GM04503 (cell line): ENCODE results near the gene OLFM3.

Experiments
- DNase-seq: peaks from one replicate; pipeline ENCODE4 v3.0.0-alpha.2; 2012; ENCODE audit warnings: low read depth

The OLFM3 gene

DNA sequence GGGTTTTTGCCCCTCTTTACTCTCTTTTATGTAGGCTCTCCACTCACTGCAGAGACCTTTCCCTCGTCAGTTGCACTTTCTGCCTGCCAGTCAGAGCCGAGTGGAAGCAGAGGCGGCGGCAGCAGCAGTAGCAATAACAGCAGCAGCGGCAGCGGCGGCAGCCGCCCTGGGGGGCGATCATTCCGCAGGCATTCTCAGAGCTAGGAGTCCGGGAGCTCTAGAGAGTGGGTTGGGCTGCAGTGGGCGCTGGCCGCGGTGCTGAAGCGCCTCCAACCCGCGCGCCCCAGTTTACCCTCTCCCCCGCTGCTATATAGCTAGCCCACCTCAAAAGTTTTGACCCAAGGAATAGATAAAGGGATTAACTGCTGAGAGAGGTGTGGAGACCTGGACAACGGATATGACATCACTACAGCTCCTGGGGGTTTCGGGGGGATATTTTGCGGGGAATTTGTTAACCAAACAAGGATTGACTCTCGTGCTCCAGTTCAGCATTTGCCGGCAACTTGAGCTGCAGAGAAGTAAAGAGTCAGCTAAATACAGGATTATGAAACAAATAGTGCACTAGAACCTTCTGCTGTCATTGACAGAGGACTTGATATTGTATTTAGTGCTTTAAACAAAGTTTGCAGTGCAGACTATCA, at the start of gene OLFM3:
TSS of gene OLFM3 (minus strand) at position 102 of the 641 bp plus-strand sequence.
- DNase-seq: no peak

DNA sequence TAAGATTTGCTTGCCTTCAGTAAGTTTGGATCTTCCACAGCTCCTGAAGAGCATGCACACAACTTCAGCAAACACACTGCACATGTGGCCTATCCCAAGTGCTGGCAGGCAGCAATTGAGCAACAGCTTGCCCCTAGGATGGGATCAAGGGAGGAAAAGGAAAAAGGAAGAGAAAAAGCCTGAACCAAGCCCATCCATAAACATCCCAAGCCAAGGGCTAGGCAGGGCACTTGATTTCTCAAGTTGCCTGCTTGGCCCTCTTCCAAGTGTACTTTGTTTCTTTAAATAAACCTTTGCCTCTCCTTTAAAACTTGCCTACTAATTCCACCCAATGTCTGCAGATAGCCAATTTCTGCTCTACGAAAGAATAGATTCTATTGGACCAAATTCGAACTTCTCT, 49.0 kb upstream of the OLFM3 start:
- DNase-seq: no peak

DNA sequence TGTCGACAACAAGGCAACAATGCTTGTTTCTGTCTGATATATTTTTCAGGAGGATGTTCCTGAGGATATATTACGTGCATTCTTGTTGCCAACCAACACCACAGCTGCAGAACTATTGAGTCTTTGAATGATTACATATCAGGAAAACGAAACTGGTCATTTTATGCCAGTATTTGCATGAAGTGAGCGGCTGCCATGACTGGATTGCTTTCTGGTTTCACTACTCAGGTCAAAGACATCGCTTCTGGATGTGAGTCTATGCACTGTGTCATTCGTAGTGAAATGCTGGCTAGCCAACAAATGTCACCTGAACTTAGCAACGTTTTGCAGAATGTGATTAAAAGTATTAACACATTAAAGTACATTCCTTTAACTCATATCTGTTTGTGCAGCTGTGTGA, 35.8 kb upstream of the OLFM3 start:
- DNase-seq: no peak

DNA sequence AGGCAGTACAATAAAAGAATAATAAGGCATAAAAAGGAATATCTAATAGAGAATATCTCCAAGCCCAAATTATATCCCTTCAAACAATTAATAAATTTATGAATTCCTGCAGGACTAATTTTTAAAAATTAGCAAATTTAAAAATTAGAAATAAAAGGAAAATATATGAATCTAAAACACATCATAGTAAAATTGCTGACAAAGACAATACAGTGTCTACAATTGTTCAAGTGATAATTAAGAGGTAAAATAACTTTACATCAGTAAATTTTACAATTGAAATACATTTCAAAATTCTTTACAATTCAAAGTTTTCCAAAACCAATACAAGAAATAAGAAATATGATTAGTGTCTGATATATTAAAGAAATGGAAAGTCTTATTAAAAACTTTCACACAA, 22.8 kb upstream of the OLFM3 start:
- no peak for DNase-seq

DNA sequence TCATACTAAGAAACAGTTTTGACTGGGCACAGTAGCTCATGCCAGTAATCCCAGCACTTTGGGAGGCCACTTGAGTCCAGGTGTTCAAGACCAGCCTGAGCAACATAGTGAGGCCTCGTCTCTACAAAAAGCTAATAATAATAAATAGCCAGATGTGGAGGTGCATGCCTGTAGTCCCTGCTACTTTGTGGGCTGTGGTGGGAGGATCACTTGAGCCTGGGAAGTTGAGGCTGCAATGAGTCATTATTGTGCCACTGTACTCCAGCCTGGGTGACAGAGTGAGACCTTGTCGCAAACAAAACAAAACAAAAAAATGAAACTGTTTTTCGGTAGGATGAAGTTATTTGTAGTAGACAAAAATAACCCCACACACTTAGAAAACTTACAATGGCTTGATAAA, 19.0 kb upstream of the OLFM3 start:
- no peak for DNase-seq

DNA sequence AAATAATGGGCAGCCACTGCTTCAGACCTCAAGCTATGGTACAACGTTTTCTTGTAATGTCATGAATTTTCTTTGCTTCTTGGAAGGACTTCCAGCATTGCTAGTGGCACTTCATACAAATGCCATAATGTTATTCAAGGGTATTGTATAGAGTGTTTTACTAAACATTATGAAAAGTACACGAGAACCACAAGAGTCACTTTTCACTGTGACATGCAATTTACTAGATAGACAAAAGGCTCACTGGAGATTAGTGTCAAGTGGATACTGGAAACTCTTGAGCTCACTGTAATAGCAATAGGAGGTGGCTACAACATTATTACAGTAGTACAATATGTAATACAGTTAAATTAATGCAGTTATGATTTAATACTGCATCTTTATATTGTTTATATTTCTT, 5.3 kb upstream of the OLFM3 start:
- no peak for DNase-seq

DNA sequence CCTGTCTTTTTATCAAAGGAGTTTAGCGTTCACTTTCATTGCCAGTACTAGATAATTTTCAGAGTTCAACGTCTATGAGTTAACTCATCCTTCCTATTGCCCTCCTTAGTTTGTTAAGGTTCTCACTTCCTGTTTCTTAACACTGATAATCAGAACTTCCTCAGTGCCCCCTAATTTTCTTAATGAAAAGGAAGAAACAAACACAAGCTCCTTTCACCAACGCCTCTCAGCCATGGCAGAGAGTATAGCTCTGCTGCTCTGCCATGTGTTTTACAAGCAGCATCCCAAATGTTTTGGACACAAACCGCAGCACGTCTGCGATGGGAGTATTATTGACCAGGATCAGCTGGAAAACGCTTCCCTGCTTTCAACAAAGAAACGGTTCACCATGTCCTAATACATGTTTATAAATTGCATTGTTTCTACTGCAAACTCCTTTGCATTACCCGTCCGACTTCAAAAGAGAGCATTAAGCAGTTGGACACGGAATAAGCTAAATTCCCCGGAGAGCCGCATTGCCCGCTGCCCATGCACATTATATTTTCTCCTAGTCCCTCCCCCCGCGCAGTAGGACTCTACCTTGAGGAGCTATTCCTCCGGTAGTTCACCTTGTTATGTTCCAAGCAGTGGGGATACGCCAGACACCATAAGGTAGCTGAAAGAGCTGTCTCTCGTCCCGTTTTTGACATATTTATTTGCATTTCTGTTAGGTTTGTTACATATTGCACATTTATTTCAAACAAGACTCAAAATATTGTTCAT, 561 bp downstream of the OLFM3 start:
- no peak for DNase-seq

DNA sequence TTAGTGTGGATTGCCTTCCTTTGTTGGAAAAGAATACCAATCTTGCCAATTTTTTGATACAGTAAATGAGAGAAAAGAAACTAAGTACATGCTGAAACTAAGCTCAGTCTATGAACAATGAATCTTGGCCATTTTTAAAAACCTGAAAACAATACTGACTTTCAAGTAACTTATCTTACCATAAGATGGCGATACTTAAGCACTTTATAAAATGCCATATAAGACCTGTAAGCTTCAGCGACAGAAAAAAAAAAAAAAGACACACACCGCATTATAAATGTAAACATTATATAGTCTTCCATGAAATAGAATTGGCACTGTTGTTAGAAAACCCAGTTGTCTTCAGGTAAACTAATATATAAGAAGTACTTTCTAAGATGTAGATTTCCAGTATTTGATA, 3.0 kb downstream of the OLFM3 start:
- no peak for DNase-seq

DNA sequence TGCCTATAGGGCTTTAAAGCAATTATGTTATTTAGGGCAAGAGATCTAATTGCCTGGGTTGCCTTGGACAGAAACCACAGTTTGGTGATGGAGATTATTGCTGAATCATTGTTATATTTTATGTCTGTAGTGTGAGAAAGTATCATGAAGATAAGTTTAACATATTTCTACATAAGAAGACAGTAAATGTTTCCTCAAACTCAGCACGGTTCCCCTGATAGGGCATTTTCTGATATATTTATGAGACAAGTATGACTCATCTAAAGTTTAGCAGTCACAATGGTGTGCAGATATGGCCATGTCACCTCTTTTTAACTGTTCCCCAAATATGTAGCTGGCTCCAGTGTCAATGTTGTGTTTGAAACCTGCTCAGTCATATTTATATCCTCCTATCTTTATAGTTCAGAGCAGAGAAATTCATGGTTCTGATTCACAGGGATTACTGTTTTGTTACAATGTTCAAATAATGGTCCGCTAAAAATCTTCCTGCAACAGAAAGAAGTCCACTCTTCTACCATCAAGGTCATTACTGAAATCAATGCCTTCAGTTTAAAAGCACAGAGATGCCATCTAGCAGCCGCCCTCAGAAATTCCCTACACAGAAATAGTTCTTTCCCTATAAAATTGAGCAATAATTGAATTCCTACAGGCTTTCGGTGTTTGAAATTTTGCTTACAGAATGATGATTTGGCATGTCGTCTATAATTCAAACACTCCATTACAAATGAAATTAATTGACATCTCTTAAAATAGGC, 3.7 kb downstream of the OLFM3 start:
- no peak for DNase-seq

DNA sequence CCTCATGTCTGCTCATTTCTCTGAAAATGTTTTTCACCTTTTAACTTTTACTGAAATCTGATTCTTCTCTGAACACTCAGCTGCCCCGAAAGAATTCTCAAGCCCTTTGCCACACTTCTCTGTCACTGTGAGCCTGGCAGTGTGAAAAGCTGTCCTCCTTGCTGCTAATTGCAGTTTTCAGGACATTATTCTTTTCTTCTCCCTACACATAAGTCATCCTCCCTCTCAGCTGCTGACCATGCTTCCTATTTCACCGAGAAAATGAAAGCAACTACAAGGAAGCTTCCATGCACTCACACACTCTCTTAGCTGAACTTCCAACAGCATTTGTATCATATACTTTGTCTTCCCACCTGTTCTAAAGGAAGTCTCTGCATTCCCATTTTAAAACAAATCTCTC, 15.8 kb downstream of the OLFM3 start:
- DNase-seq: no peak

DNA sequence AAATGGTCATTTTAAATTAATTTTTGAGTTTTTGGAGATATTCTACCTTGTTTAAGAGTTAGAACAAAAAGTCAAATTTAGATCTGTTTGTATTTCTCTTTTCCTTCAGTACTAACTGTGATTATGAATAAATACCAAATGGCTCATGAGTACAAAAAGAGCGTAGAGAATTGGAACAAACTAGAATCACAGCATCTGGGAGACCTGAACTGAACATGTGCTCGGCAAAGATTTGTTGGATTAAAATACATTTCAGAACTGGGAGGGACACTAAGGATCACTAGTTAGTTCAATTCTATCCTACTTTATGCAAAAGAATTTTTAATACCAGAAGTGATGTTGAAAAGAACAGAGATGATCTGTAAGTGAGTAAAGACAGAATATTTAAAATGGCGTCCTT, 19.5 kb downstream of the OLFM3 start:
- DNase-seq: no peak

DNA sequence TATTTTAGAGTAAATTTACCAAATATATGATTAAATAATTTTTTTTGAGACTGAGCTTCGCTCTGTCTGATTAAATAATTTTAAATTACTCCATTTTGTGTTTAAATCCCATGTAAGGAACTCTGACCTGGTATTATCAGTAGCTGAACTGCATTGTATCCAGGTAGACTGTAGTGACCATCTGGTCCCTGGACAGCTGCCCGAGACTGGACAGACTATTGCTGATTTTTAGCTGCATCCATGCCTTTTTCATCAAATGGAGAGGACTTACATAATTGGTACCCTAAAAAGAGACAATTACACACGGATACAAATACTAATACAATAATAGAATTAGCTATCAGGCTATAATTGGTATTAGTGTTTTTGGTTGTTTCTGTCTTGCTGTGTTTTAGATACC, 20.6 kb downstream of the OLFM3 start:
- no peak for DNase-seq

DNA sequence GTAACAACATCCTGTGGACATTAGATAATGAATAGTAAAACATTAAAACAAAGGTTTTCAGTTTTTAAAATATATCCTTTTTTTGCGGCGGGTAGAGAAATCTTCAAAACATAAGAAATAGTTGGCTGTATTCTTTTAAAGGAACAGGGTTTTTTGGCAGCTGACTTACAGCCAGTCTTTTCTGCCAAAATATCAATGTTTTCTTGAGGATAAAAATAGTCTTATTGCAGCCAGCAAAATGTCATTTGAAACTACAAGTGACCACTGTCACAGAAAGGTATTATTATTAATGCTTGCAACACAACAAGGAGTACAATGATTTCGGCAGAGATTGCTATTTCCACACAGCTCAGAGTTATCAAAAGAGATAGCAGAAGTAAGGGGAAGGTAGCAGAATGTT, 21.4 kb downstream of the OLFM3 start:
- DNase-seq: no peak

DNA sequence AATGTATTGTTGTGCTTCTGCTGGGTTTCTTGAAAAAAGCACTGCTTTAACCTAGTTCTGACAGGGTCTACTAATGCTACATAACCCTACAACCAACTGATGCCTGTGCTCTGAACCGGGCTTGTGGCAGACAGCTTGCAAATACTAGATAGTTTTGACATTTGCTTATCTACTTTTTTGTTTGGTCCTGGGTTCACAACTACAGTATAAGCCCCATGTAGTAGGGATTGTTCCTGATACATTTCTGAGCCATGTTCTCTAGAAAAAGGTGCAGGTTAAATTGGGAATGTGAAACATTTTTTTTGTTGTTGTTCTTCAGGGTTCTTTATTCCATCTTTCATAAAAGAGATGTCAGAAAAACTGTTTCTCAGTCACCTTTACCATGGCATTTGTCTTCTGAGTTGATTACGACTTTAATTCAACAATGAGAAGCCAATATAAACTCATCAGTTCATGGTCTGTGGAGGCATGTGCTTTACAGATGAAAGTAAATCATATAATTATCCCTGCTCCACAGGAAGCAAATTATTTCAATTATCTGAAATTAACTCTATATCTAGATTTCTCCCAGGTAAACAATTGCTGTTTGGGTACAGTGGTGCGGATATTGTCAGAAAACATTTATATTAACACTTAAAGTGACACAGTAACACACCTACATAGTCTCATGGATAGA, 22.0 kb downstream of the OLFM3 start:
- no peak for DNase-seq

DNA sequence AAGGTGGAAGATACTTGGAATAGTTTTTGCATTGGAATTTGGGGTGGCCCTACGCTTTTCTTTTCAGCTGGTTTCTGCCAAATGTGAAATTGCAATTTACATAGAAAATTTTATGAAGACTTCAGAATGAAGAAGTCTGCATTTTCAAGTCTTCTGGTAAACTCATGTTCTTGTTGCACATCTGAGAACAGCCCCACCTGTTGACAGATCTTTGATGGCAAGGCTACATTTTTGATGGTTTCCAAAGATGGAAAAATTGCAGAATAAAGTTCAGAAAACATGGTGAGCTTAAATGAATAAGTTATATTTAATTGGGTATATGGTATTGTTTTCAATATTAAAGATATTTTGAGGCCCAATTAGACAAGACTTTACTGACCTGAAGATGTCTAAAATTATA, 25.4 kb downstream of the OLFM3 start:
- DNase-seq: no peak

DNA sequence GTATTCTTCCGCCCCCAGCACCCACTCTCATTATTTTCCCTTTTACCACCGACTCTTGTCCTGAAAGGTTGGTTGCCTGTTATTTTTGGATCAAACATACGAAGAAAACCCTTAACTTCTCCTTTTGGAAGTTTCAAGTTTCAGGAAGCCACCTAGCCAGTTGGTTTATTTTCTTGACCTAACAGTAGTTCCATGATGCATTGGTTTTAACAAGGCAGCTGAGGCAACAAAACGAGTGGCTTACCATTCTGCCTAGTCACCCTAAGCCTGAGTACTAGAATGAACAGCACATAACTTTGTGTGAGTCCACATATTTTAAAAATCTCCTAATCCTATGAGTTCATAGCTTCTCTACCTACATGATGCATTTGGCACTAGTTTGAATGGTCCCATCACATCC, 28.9 kb downstream of the OLFM3 start:
- no peak for DNase-seq

DNA sequence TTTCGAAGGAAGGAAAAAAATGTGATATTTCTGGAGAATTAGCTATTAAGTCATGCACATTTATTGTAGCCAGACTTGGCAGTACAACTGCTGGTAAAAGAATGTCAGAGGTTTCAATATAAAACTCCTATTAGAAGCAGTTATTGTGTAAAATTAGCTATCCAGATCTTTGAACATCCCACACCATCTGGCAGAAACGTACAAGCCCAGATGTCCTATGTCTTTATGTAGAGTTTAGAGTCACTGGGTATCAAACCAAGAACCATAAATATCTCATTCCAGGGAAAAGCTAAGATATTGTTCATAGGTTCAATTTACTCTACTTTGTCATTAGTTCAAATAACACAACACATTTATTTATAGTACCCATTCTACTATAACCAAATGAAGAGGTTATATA, 31.4 kb downstream of the OLFM3 start:
- no peak for DNase-seq

DNA sequence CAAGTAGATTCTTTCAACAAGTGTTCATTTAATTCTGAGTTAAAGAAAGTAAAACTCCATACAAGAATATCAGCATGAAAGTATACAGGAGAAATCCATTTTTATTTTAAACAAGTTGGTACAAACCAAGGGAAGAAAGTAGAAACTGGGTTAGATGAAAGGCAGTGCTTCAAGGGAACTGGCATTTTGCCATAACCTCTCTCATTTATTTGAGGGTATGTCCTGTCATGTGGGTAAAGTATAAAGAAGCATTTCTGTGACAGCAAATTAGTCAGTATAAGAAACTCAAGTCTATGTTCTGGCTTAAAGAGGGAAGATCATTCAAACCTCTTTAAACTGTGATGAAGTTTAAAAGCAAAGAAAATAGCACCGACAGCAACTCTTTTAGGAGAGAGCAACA, 32.0 kb downstream of the OLFM3 start:
- DNase-seq: no peak

DNA sequence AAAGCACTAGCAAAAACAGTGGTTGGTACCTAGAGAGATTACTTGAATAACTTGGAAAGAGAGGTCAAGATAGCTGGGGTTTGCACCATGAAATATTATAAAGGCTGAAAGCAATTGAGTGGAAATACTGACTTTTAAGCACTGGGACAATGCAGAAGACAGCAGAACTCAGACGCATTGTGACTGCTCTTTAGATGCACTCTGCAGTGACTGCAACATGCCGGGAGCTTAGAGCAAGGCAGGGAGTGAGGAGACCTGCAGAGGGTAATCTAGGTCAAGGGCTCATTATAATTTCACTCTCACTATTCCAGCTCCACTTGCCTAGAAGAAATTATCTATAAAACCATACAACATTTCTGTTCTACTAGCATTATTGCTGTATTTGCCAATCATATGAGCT, 36.6 kb downstream of the OLFM3 start:
- no peak for DNase-seq

DNA sequence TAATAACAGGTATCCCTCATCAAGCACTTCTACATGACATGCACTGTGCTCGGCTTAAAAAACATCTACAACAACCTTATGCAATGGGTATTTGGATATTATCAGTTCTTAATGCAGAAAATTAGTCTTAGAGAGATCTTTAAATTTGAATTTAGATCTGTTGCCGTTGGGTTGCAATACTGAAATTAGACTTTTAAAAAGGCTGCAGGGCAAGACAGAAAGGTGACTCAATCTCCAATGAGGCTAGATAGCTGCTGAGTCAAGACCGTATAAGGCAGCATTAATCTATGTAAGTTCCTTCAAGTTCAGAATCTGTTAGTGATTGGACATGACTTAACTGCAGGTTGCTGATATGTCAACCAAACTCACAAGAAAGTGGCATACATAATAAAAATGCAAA, 37.3 kb downstream of the OLFM3 start:
- no peak for DNase-seq

DNA sequence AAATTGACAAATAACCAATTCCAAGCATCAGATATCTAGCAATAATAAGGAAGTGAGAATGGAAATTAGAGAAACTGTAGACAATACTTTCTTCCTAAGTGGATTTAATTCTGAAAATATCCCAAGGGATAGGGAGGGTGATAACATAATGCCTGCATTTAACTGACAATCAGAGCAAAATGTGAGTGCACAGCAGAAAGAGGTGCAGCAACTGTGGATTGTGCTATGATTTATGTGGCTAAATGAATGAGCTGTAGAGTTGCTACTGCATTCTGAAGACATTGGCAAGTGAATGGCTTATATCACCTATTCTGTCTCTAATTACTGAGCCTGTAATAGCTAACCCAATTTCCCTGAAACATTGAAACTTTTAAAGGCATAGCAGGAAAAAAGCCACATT, 39.0 kb downstream of the OLFM3 start:
- DNase-seq: no peak

DNA sequence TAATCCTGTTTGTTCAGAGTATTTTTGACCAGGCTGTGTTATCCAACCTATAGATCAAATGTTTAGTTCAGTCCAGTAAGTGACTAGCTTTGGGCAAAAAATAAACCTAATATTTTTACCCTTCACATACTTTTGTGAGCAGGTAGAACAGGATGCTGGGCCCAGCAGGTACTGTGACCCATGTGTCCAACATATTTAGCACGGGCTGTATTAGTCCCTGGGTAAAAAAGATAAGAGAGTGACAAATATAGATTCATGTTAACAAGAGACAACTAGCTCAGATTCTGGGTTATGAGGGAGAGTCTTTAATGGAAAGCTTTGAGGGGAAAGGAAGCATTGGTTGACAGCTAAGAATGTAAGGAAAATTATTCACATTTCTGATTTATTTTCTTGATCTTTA, 43.1 kb downstream of the OLFM3 start:
- DNase-seq: no peak

DNA sequence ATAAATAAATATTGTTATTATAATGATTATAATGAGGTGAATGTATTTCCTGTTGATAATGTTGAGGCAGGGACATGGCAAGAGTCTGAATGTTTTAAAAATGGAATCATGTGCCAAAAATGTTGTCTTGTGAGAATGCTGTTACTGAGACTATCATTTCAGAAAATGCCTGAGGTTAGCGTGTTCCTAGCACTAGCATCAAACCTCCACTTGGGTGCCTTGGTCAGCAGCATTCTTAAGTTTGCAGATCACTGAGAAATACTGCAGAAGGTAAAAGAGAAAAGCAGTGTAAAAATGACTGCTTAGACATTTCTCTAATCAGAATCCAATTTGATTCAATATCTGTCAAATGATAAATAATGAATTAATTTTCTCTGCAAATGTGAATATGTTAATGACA, 50.8 kb downstream of the OLFM3 start:
- no peak for DNase-seq
